ENCODE measurements around the gene ADH7. TPM values are rescaled to one million over a fixed set of nuclear protein-coding genes. Genes with fewer than 3 reads are reported as not detected.
"Not testable (repeated sequence)": the region's sequence is repeated elsewhere in the genome, so short reads cannot be mapped to it uniquely, and the experiment has no call there.

The ADH7 gene
- total RNA-seq, 1 donor from 2014 or later = not detected

GRCh38 chr4:99415762-99416161, 19.4 kb downstream of the ADH7 start:
- not testable (repeated sequence) for DNase-seq (ENCODE audit: low read depth); H3K36me3 ChIP-seq (ENCODE audit: control insufficient read depth, insufficient read depth, low read length); H3K4me3 ChIP-seq (ENCODE audit: low read depth, low read length); H3K27me3 ChIP-seq (ENCODE audit: control insufficient read depth, insufficient read depth, low read length)
- TF ChIP-seq, protein P1, sequence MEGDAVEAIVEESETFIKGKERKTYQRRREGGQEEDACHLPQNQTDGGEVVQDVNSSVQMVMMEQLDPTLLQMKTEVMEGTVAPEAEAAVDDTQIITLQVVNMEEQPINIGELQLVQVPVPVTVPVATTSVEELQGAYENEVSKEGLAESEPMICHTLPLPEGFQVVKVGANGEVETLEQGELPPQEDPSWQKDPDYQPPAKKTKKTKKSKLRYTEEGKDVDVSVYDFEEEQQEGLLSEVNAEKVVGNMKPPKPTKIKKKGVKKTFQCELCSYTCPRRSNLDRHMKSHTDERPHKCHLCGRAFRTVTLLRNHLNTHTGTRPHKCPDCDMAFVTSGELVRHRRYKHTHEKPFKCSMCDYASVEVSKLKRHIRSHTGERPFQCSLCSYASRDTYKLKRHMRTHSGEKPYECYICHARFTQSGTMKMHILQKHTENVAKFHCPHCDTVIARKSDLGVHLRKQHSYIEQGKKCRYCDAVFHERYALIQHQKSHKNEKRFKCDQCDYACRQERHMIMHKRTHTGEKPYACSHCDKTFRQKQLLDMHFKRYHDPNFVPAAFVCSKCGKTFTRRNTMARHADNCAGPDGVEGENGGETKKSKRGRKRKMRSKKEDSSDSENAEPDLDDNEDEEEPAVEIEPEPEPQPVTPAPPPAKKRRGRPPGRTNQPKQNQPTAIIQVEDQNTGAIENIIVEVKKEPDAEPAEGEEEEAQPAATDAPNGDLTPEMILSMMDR (IDR thresholded peaks at IDR 0.05; ENCODE audit: insufficient read depth, low read length, poor library complexity, severe bottlenecking) = peak; percentile 29

- not testable (repeated sequence) for H3K27me3 ChIP-seq (ENCODE audit: control insufficient read depth, insufficient read depth, low read length); H3K4me3 ChIP-seq (ENCODE audit: low read depth, low read length); DNase-seq (ENCODE audit: low read depth); H3K36me3 ChIP-seq (ENCODE audit: control insufficient read depth, insufficient read depth, low read length)
Measured at GRCh38 chr4:99414902-99415301, 20.2 kb downstream of the ADH7 start.

- Histone ChIP-seq H3K4me3 (ENCODE audit: low read depth, low read length) (no peak overlapping the region), H3K36me3 (ENCODE audit: control insufficient read depth, insufficient read depth, low read length) (no peaks in the 10 kb centered on the region), H3K27me3 (ENCODE audit: control insufficient read depth, insufficient read depth, low read length) (no peaks in the 10 kb centered on the region)
- TF ChIP-seq, protein P1 (IDR thresholded peaks at IDR 0.05; ENCODE audit: insufficient read depth, low read length, poor library complexity, severe bottlenecking) = no peak
- DNase-seq (ENCODE audit: low read depth) = no peak
Measured at GRCh38 chr4:99414401-99414800, 20.7 kb downstream of the ADH7 start.

DNA sequence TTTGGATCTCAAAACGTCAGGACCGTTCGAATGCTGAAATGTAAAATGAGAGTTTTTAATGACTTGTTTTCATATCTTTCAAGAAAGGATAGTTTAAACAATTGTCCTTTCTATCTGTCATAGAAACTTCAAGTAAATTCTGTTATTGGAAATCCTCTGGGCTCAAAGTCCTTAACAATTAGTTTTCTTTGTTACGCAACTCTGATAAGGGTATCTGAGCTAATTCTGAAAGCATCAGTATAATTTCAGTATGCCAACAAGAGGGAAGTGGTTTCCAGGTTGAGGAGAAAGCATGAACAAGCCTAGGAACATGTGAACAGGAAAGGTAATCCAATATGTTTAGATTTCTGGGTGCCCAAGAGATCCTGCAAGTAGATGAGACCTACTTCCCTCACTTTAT, 22.0 kb downstream of the ADH7 start:
- Histone ChIP-seq H3K4me3 (ENCODE audit: low read depth, low read length) (no peak overlapping the region), H3K27me3 (ENCODE audit: control insufficient read depth, insufficient read depth, low read length) (no peaks in the 10 kb centered on the region), H3K36me3 (ENCODE audit: control insufficient read depth, insufficient read depth, low read length) (no peaks in the 10 kb centered on the region)
- DNase-seq (ENCODE audit: low read depth) = no peak
- TF ChIP-seq, protein P1 (IDR thresholded peaks at IDR 0.05; ENCODE audit: insufficient read depth, low read length, poor library complexity, severe bottlenecking) = no peak

- Histone ChIP-seq H3K4me3 (ENCODE audit: low read depth, low read length) (no peak overlapping the region), H3K27me3 (ENCODE audit: control insufficient read depth, insufficient read depth, low read length) (no peaks in the 10 kb centered on the region), H3K36me3 (ENCODE audit: control insufficient read depth, insufficient read depth, low read length) (no peaks in the 10 kb centered on the region)
- TF ChIP-seq, protein P1 (IDR thresholded peaks at IDR 0.05; ENCODE audit: insufficient read depth, low read length, poor library complexity, severe bottlenecking) = no peak
- DNase-seq (ENCODE audit: low read depth) = no peak
Measured at GRCh38 chr4:99411041-99411440, 24.1 kb downstream of the ADH7 start.

DNA sequence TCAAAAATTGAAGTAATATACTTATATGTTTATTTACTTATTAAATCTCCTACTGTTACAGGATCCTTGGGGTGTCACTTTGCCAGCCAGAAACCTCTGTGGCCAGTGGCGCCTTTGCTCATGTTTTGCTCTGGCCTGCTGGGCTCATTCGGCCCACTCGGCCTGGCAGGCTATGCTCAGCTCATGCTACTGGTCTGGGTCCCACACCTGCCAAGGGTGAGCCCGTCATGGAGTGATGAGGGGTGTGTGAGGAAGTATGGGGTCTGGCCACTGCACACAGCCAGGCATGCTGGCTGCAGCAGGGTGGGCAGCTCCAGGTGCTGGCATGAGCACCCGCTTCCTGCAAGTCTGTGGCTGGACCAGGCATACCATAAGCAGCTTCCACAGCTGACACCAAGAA, 25.1 kb downstream of the ADH7 start:
- DNase-seq (ENCODE audit: low read depth) = no peak
- H3K27me3 ChIP-seq (ENCODE audit: control insufficient read depth, insufficient read depth, low read length) = no peaks in the 10 kb centered on the region
- TF ChIP-seq, protein P1 (IDR thresholded peaks at IDR 0.05; ENCODE audit: insufficient read depth, low read length, poor library complexity, severe bottlenecking) = no peak
- H3K4me3 ChIP-seq (ENCODE audit: low read depth, low read length) = no peak overlapping the region
- H3K36me3 ChIP-seq (ENCODE audit: control insufficient read depth, insufficient read depth, low read length) = no peaks in the 10 kb centered on the region
